H1 (cell line): ENCODE results near the gene MGAT5B. TPM values are rescaled to one million over a fixed set of nuclear protein-coding genes. Genes with fewer than 3 reads are reported as not detected.

Experiments
- CTCF ChIA-PET: fragments of 300-600 bp; sonication (Branson Sonifier 250); formaldehyde crosslinking; loops from one replicate; lab custom pipeline; 2021; ENCODE audit not compliant: partially characterized antibody; lab: Charles Lee
- POLR2A ChIA-PET: fragments of 300-600 bp; sonication (Branson Sonifier 250); formaldehyde crosslinking; loops from one replicate; lab custom pipeline; 2021; ENCODE audit warnings: inconsistent platforms; ENCODE audit not compliant: partially characterized antibody; lab: Charles Lee
- DNase-seq, 2 experiments: peaks; one replicate each; pipeline versions ENCODE4 v3.0.0 to v3.0.0-alpha.2; 2010 to 2022; ENCODE audit warnings: low spot score in 2 of 2, low read depth in 1 of 2, mixed read lengths in 1 of 2
- FAIRE-seq: peaks from 2 replicates; lab custom pipeline; 2011; peaks lifted over from hg19 to GRCh38; lab: Jason Lieb, UNC
- H2AFZ ChIP-seq: 2 replicates; pipeline ENCODE4 v1.8.1; 2012; ENCODE audit warnings: low read length, inconsistent platforms
- H2AK5ac ChIP-seq: 2 replicates; pipeline ENCODE4 v1.6.1; 2013; ENCODE audit warnings: low read depth, low read length
- H2BK120ac ChIP-seq: replicated peaks from 2 replicates; pipeline ENCODE3; 2013; ENCODE audit warnings: low read depth, low read length, inconsistent platforms
- H2BK12ac ChIP-seq: 2 replicates; pipeline ENCODE4 v1.6.1; 2013; ENCODE audit warnings: low read depth, low read length
- H2BK15ac ChIP-seq: 2 replicates; pipeline ENCODE4 v1.6.1; 2013; ENCODE audit warnings: low read length
- H2BK20ac ChIP-seq: 2 replicates; pipeline ENCODE4 v1.6.1; 2013; ENCODE audit warnings: low read length
- H2BK5ac ChIP-seq: 2 replicates; pipeline ENCODE4 v1.6.1; 2013; ENCODE audit warnings: low read depth, low read length
- H3K14ac ChIP-seq: 2 replicates; pipeline ENCODE4 v1.6.1; 2013; ENCODE audit warnings: inconsistent platforms; ENCODE audit not compliant: insufficient read length
- H3K18ac ChIP-seq: 2 replicates; pipeline ENCODE4 v1.6.1; 2013; ENCODE audit warnings: low read length; ENCODE audit errors: extremely low read depth
- H3K23ac ChIP-seq: 2 replicates; pipeline ENCODE4 v1.6.1; 2013; ENCODE audit warnings: inconsistent platforms; ENCODE audit not compliant: insufficient read length
- H3K23me2 ChIP-seq: 2 replicates; pipeline ENCODE4 v1.6.1; 2013; ENCODE audit warnings: low read depth, low read length
- H3K27ac ChIP-seq: 2 replicates; pipeline ENCODE4 v1.6.1; 2011; ENCODE audit warnings: low read depth, low read length, inconsistent platforms
- H3K27me3 ChIP-seq, 4 experiments: replicated peaks in 1 of 4; 1 replicate in 1 of 4; 2 replicates in 3 of 4; pipeline versions ENCODE4 v1.6.1 to v1.8.1; 2011 to 2013; ENCODE audit warnings: low read length in 3 of 4, mild to moderate bottlenecking in 3 of 4, inconsistent platforms in 2 of 4, mixed read lengths in 2 of 4, moderate library complexity in 1 of 4; ENCODE audit not compliant: control insufficient read depth in 3 of 4, insufficient read depth in 3 of 4; ENCODE audit errors: extremely low read depth in 1 of 4
- H3K36me3 ChIP-seq, 4 experiments: 2 replicates each; pipeline versions ENCODE4 v1.6.1 to v1.8.1; 2011 to 2013; ENCODE audit warnings: mild to moderate bottlenecking in 4 of 4, low read length in 3 of 4, moderate library complexity in 2 of 4, control low read depth in 1 of 4, inconsistent platforms in 1 of 4; ENCODE audit not compliant: insufficient read depth in 4 of 4, control insufficient read depth in 2 of 4
- H3K4ac ChIP-seq: replicated peaks from 2 replicates; pipeline ENCODE3; 2013; ENCODE audit warnings: low read length, low read depth, mixed read lengths, inconsistent platforms; ENCODE audit not compliant: insufficient read length
- H3K4me1 ChIP-seq, 4 experiments: replicated peaks in 1 of 4; 1 replicate in 1 of 4; 2 replicates in 3 of 4; pipeline versions ENCODE4 v1.6.1 to v1.8.1; 2011 to 2013; ENCODE audit warnings: low read length in 3 of 4, inconsistent platforms in 2 of 4, mixed read lengths in 1 of 4; ENCODE audit not compliant: insufficient read depth in 4 of 4, control insufficient read depth in 3 of 4
- H3K4me2 ChIP-seq, 2 experiments: 2 replicates each; pipeline versions ENCODE4 v1.6.1 to v1.8.1; 2011 to 2013; ENCODE audit warnings: low read depth in 2 of 2, low read length in 2 of 2, control low read depth in 1 of 2, inconsistent platforms in 1 of 2, mild to moderate bottlenecking in 1 of 2; ENCODE audit not compliant: insufficient read depth in 1 of 2
- H3K4me3 ChIP-seq, 4 experiments: fragments of 200-600, 300-600 bp in 1 of 4; sonication (generic), shearing (Covaris generic), sonication (Bioruptor Twin) in 1 of 4; 2 replicates each; pipeline versions ENCODE4 v1.5.1 to v1.8.1; 2011 to 2016; ENCODE audit warnings: low read length in 4 of 4, low read depth in 3 of 4, control low read depth in 2 of 4, inconsistent platforms in 2 of 4, mild to moderate bottlenecking in 2 of 4, mixed read lengths in 1 of 4, moderate library complexity in 1 of 4; ENCODE audit not compliant: insufficient read depth in 2 of 4; ENCODE audit errors: extremely low read depth in 1 of 4
- H3K56ac ChIP-seq: replicated peaks from 2 replicates; pipeline ENCODE3; 2013; ENCODE audit warnings: low read depth, mild to moderate bottlenecking, mixed read lengths, low read length, inconsistent platforms; ENCODE audit not compliant: insufficient read length
- H3K79me1 ChIP-seq: 2 replicates; pipeline ENCODE4 v1.6.1; 2013; ENCODE audit warnings: low read depth, low read length, control low read depth
- H3K79me2 ChIP-seq, 2 experiments: 2 replicates each; pipeline versions ENCODE4 v1.6.1 to v1.8.1; 2012 to 2013; ENCODE audit warnings: low read length in 2 of 2, mild to moderate bottlenecking in 2 of 2, inconsistent platforms in 1 of 2; ENCODE audit not compliant: insufficient read depth in 2 of 2, control insufficient read depth in 1 of 2
- H3K9ac ChIP-seq, 4 experiments: replicated peaks in 1 of 4; 1 replicate in 1 of 4; 2 replicates in 3 of 4; pipeline versions ENCODE4 v1.6.1 to v1.8.1; 2011 to 2013; ENCODE audit warnings: low read depth in 3 of 4, low read length in 3 of 4, control low read depth in 2 of 4, mild to moderate bottlenecking in 2 of 4, moderate library complexity in 2 of 4, inconsistent platforms in 1 of 4; ENCODE audit errors: extremely low read depth in 1 of 4
- H3K9me3 ChIP-seq, 2 experiments: 2 replicates each; pipeline versions ENCODE4 v1.6.1 to v1.8.1; 2012 to 2013; ENCODE audit warnings: mild to moderate bottlenecking in 2 of 2, moderate library complexity in 2 of 2, control low read depth in 1 of 2, inconsistent platforms in 1 of 2, low read depth in 1 of 2, low read length in 1 of 2, mixed read lengths in 1 of 2; ENCODE audit not compliant: insufficient read depth in 2 of 2
- H4K20me1 ChIP-seq, 2 experiments: replicated peaks in 1 of 2; 2 replicates each; pipeline versions ENCODE3 to v1.8.1; 2011 to 2013; ENCODE audit warnings: inconsistent platforms in 2 of 2, low read length in 2 of 2, mild to moderate bottlenecking in 1 of 2; ENCODE audit not compliant: insufficient read depth in 2 of 2, control insufficient read depth in 1 of 2
- H4K5ac ChIP-seq: 2 replicates; pipeline ENCODE4 v1.6.1; 2013; ENCODE audit warnings: low read length, low read depth, mixed read lengths, inconsistent platforms; ENCODE audit not compliant: insufficient read length
- H4K8ac ChIP-seq: 2 replicates; pipeline ENCODE4 v1.8.0; 2013; ENCODE audit warnings: mild to moderate bottlenecking, moderate library complexity, low read length, inconsistent platforms; ENCODE audit not compliant: insufficient read depth; ENCODE audit errors: extremely low read depth
- H4K91ac ChIP-seq: replicated peaks from 2 replicates; pipeline ENCODE3; 2013; ENCODE audit warnings: low read length, mixed read lengths, inconsistent platforms; ENCODE audit not compliant: insufficient read length
- CBX5 ChIP-seq: fragments of 300-800, 300-1000 bp; sonication (generic); IDR thresholded peaks from 2 replicates; pipeline ENCODE4 v1.7.1; 2016; ENCODE audit warnings: antibody characterized with exemption, low read length, low read depth
- HDAC6 ChIP-seq: IDR thresholded peaks from one replicate; pipeline ENCODE4 v1.7.1; 2012; ENCODE audit warnings: low read depth, mild to moderate bottlenecking, inconsistent platforms, low read length, moderate library complexity
- KDM5A ChIP-seq: fragments of 200-600 bp; IDR thresholded peaks from 2 replicates; pipeline ENCODE4 v1.7.1; 2012; ENCODE audit warnings: mild to moderate bottlenecking, low read length, inconsistent platforms, mixed read lengths
- TCF12 ChIP-seq: IDR thresholded peaks from 2 replicates; pipeline ENCODE4 v1.6.1; 2011; ENCODE audit warnings: low read depth, mild to moderate bottlenecking, low read length
- WGBS, 2 experiments: shearing (Covaris generic) in 1 of 2; methylation state at CpG; one replicate each; pipeline versions ENCODE4 v1.1.6 to v1.1.7; 2013 to 2015; ENCODE audit warnings: low lambda C conversion rate in 2 of 2, mixed read lengths in 2 of 2, inconsistent platforms in 1 of 2, low coverage in 1 of 2, missing lambda C conversion rate in 1 of 2; ENCODE audit not compliant: insufficient replicate concordance in 2 of 2, insufficient coverage in 1 of 2, insufficient read length in 1 of 2; ENCODE audit errors: extremely low coverage in 1 of 2, missing lambda C conversion rate in 1 of 2; 5-methylcytosine and 5-hydroxymethylcytosine counted together
- polyA plus RNA-seq, 7 experiments: library from polyadenylated mRNA; depleted of rRNA in 3 of 7; stranded (reverse) in 5 of 7; unstranded in 2 of 7; fragments of >200 nt in 5 of 7; fragments of 200-250 nt in 2 of 7; gene quantifications; 1 replicate in 5 of 7; 2 replicates in 1 of 7; 4 replicates in 1 of 7; pipeline versions ENCODE4 v1.2.1 to v1.2.3, GENCODE V29; 2011 to 2013; ENCODE audit warnings: missing spikeins in 2 of 7, mixed read lengths in 2 of 7
- total RNA-seq: library from RNA; stranded (reverse); fragmentation: NEBNext Ultra II Directional; extraction: Animal tissue kit (Norgen Biotek cat#: 25700); gene quantifications from 2 replicates; pipeline ENCODE4 v1.2.1, GENCODE V29; 2021
- TF ChIP-seq, protein P1 (sequence below), 3 experiments: IDR thresholded peaks; 1 replicate in 2 of 3; 2 replicates in 1 of 3; pipeline versions ENCODE4 v1.5.1 to v1.6.1; 2011; ENCODE audit warnings: low read length in 3 of 3, mild to moderate bottlenecking in 3 of 3, inconsistent platforms in 2 of 3, low read depth in 1 of 3, moderate library complexity in 1 of 3; ENCODE audit not compliant: insufficient read depth in 1 of 3; ENCODE audit errors: control extremely low read depth in 1 of 3

MGAT5B gene
- total and polyA plus RNA-seq, 2 of the 8 experiments (the other 6 are each of a cell fraction or from before 2014, with no cell fraction given): 7.9 to 8.2 TPM

DNA sequence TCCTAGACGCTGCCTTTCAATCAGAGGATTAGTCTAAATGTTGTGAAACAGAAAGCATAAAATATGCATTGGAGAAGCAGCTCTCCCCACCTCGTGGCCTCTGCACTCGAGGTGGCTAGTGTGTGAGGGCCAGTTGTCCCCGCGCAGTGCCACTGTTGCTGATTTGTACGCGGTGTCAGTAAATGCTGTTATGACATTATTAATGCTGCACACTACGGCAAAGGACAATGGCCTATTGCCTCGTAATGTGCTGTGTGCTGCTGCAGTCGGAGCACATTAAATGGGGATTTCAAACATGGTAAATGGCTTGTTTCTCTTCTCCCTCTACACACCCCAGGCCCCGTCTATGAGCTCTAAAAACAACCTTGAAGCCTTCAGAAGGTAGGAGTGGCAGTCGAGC lies 5.7 kb upstream of the MGAT5B start:
- Histone ChIP-seq H3K36me3 (no peaks in the 10 kb centered on the region), H2AFZ (no peak overlapping the region), H2BK120ac (no peak overlapping the region), H3K56ac (no peak overlapping the region), H4K8ac (no peak overlapping the region), H3K4me1 (peaks cover 3 to 5% (median 3%) of the 10 kb centered on the region in 4 experiments; a peak in 6 of 7 replicates), H3K27me3 (peaks cover 0 to 3% (median 1%) of the 10 kb centered on the region in 4 experiments; a peak in 4 of 7 replicates), H3K18ac (no peak overlapping the region), H3K23ac (no peak overlapping the region), H3K4me3 (no peak overlapping the region), H3K27ac (no peak overlapping the region), H4K5ac (no peak overlapping the region), H2BK12ac (no peak overlapping the region), H4K91ac (no peak overlapping the region), H3K14ac (no peak overlapping the region), H2BK5ac (no peak overlapping the region), H3K4me2 (no peak overlapping the region), H2BK15ac (no peak overlapping the region), H4K20me1 (no peaks in the 10 kb centered on the region), H3K23me2 (no peaks in the 10 kb centered on the region), H3K9me3 (no peaks in the 10 kb centered on the region)
- WGBS, 2 experiments: 90% methylated on average over 12 of the region's 12 CpGs; no CpG with 5 or more reads in 1 of the 2 experiments
- CTCF ChIA-PET: interaction anchor here (0.9 kb wide), 1 partner anchor 204 kb away, joined by 3 read pairs; no protein-coding TSS in a partner anchor
- TF ChIP-seq CBX5 (no peak), KDM5A (no peak), TCF12 (no peak), HDAC6 (no peak)
- TF ChIP-seq, protein P1, sequence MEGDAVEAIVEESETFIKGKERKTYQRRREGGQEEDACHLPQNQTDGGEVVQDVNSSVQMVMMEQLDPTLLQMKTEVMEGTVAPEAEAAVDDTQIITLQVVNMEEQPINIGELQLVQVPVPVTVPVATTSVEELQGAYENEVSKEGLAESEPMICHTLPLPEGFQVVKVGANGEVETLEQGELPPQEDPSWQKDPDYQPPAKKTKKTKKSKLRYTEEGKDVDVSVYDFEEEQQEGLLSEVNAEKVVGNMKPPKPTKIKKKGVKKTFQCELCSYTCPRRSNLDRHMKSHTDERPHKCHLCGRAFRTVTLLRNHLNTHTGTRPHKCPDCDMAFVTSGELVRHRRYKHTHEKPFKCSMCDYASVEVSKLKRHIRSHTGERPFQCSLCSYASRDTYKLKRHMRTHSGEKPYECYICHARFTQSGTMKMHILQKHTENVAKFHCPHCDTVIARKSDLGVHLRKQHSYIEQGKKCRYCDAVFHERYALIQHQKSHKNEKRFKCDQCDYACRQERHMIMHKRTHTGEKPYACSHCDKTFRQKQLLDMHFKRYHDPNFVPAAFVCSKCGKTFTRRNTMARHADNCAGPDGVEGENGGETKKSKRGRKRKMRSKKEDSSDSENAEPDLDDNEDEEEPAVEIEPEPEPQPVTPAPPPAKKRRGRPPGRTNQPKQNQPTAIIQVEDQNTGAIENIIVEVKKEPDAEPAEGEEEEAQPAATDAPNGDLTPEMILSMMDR (IDR thresholded peaks at IDR 0.05; ENCODE audit: control extremely low read depth in 1 of 3, insufficient read depth in 1 of 3, low read depth in 1 of 3, low read length in 3 of 3): no peak
- TF ChIP-seq, all 59 proteins: peak for 0
- H2BK20ac ChIP-seq: no peak overlapping the region
- no peaks in the 10 kb centered on the region for H3K79me2 ChIP-seq
- DNase-seq: no peak
- no peak for FAIRE-seq
- no peak overlapping the region for H3K4ac ChIP-seq
- no peak overlapping the region for H3K9ac ChIP-seq
- no peak overlapping the region for H2AK5ac ChIP-seq
- H3K79me1 ChIP-seq: no peaks in the 10 kb centered on the region
- POLR2A ChIA-PET: no interaction called here
